Hematopoietic multipotent progenitor cell treated with erythropoietin and hydrocortisone succinate and interleukin-3 and kit ligand, for 8 days (in vitro differentiated cells): ENCODE results near the gene SH3TC2.

ENCODE experiments used
- DNase-seq: peaks from one replicate; pipeline ENCODE4 v3.0.0-alpha.2; 2015

Gene SH3TC2

GRCh38 chr5:148996270-148996669 is 66.6 kb downstream of the SH3TC2 start:
- DNase-seq: no peak

GRCh38 chr5:148995791-148996190 is 67.1 kb downstream of the SH3TC2 start:
- DNase-seq: no peak

- no peak for DNase-seq
Measured at GRCh38 chr5:148993283-148993936, 69.5 kb downstream of the SH3TC2 start.

GRCh38 chr5:148992265-148992664 is 70.6 kb downstream of the SH3TC2 start:
- no peak for DNase-seq

GRCh38 chr5:148991566-148991965 is 71.3 kb downstream of the SH3TC2 start:
- no peak for DNase-seq

GRCh38 chr5:148990817-148991216 is 72.0 kb downstream of the SH3TC2 start:
- DNase-seq: no peak

GRCh38 chr5:148989567-148989966 is 73.3 kb downstream of the SH3TC2 start:
- no peak for DNase-seq

- no peak for DNase-seq
Measured at GRCh38 chr5:148988328-148988727, 74.5 kb downstream of the SH3TC2 start.

- DNase-seq: no peak
Measured at GRCh38 chr5:148986636-148987035, 76.2 kb downstream of the SH3TC2 start.

- no peak for DNase-seq
Measured at GRCh38 chr5:148984345-148984744, 78.5 kb downstream of the SH3TC2 start.

GRCh38 chr5:148981353-148981752 is 81.5 kb downstream of the SH3TC2 start:
- no peak for DNase-seq

- DNase-seq: no peak
Measured at GRCh38 chr5:148980731-148981130, 82.1 kb downstream of the SH3TC2 start.

- no peak for DNase-seq
Measured at GRCh38 chr5:148979083-148979723, 83.7 kb downstream of the SH3TC2 start.

GRCh38 chr5:148978370-148979082 is 84.3 kb downstream of the SH3TC2 start:
- no peak for DNase-seq

GRCh38 chr5:148976569-148977381 is 86.1 kb downstream of the SH3TC2 start:
- no peak for DNase-seq

GRCh38 chr5:148974642-148975327 is 88.1 kb downstream of the SH3TC2 start:
- no peak for DNase-seq

GRCh38 chr5:148973455-148973854 is 89.4 kb downstream of the SH3TC2 start:
- DNase-seq: no peak

GRCh38 chr5:148972974-148973374 is 89.9 kb downstream of the SH3TC2 start:
- DNase-seq: no peak

- no peak for DNase-seq
Measured at GRCh38 chr5:148972396-148972795, 90.5 kb downstream of the SH3TC2 start.

GRCh38 chr5:148970876-148971275 is 92.0 kb downstream of the SH3TC2 start:
- no peak for DNase-seq

GRCh38 chr5:148970228-148970627 is 92.6 kb downstream of the SH3TC2 start:
- DNase-seq: no peak

- no peak for DNase-seq
Measured at GRCh38 chr5:148969291-148969690, 93.6 kb downstream of the SH3TC2 start.

- no peak for DNase-seq
Measured at GRCh38 chr5:148968311-148968710, 94.6 kb downstream of the SH3TC2 start.
